Skeletal muscle cell (primary cell): ENCODE results near the gene MXRA8.
A peak's percentile ranks its signal among the peaks of the same experiment; 100 is the strongest.
"Not testable (repeated sequence)": the region's sequence is repeated elsewhere in the genome, so short reads cannot be mapped to it uniquely, and the experiment has no call there.

Experiments
- DNase-seq: peaks from one replicate; pipeline ENCODE4 v3.0.0-alpha.2; 2010; ENCODE audit warnings: low read depth
- H3K4me3 ChIP-seq: 2 replicates; pipeline ENCODE4 v1.5.1; 2011; ENCODE audit warnings: low read depth, mild to moderate bottlenecking, control low read depth, low read length, moderate library complexity

Gene MXRA8

GRCh38 chr1:1327291-1327690 is 31.1 kb downstream of the MXRA8 start:
- no peak overlapping the region for H3K4me3 ChIP-seq
- no peak for DNase-seq

GRCh38 chr1:1326075-1326605 is 32.2 kb downstream of the MXRA8 start:
- no peak for DNase-seq
- H3K4me3 ChIP-seq, result no peak overlapping the region

GRCh38 chr1:1325288-1326074 is 32.9 kb downstream of the MXRA8 start:
- peak overlapping the region; percentile 94 for H3K4me3 ChIP-seq
- DNase-seq, result no peak

- DNase-seq, result peak; percentile 46
- H3K4me3 ChIP-seq, result peak within 1 kb of the TSS; percentile 94
Observed at GRCh38 chr1:1324524-1325287, 33.6 kb downstream of the MXRA8 start, which contains the start of the genes CPTP and INTS11. Gene CPTP (plus strand): TSS chr1:1324802. CDS start chr1:1326911, 2,109 bp downstream. Gene INTS11 (minus strand): TSS chr1:1324660. CDS start chr1:1324608, 52 bp downstream.

- no peak for DNase-seq
- peak overlapping the region; percentile 94 for H3K4me3 ChIP-seq
Observed at GRCh38 chr1:1324084-1324523, 34.3 kb downstream of the MXRA8 start.

GRCh38 chr1:1322952-1323351 is 35.4 kb downstream of the MXRA8 start:
- no peak overlapping the region for H3K4me3 ChIP-seq
- no peak for DNase-seq

GRCh38 chr1:1322418-1322817 is 35.9 kb downstream of the MXRA8 start:
- H3K4me3 ChIP-seq, result no peak overlapping the region
- no peak for DNase-seq

GRCh38 chr1:1321477-1321876 is 36.9 kb downstream of the MXRA8 start:
- no peak overlapping the region for H3K4me3 ChIP-seq
- DNase-seq, result no peak

GRCh38 chr1:1320666-1321448 is 37.5 kb downstream of the MXRA8 start:
- DNase-seq, result no peak
- no peak overlapping the region for H3K4me3 ChIP-seq

- no peak overlapping the region for H3K4me3 ChIP-seq
- DNase-seq, result no peak
Observed at GRCh38 chr1:1319646-1319941, 38.8 kb downstream of the MXRA8 start.

GRCh38 chr1:1318777-1319645 is 39.3 kb downstream of the MXRA8 start:
- no peak for DNase-seq
- no peak overlapping the region for H3K4me3 ChIP-seq

GRCh38 chr1:1318131-1318652 is 40.2 kb downstream of the MXRA8 start:
- no peak overlapping the region for H3K4me3 ChIP-seq
- peak; percentile 75 for DNase-seq

GRCh38 chr1:1317420-1317819 is 40.9 kb downstream of the MXRA8 start:
- no peak overlapping the region for H3K4me3 ChIP-seq
- DNase-seq, result no peak

GRCh38 chr1:1316199-1316598 is 42.2 kb downstream of the MXRA8 start:
- not testable (repeated sequence) for H3K4me3 ChIP-seq, DNase-seq

- H3K4me3 ChIP-seq, result no peak overlapping the region
- DNase-seq, result no peak
Observed at GRCh38 chr1:1315435-1315954, 42.9 kb downstream of the MXRA8 start.

- DNase-seq, result no peak
- H3K4me3 ChIP-seq, result no peak overlapping the region
Observed at GRCh38 chr1:1314678-1315335, 43.5 kb downstream of the MXRA8 start.

- DNase-seq, result no peak
- no peak overlapping the region for H3K4me3 ChIP-seq
Observed at GRCh38 chr1:1314237-1314586, 44.1 kb downstream of the MXRA8 start.
